NCI-H2196 treated with DMSO at 0.1 percent for 48 hours (cell line): ENCODE results near the gene TAB2.
A peak's percentile ranks its signal among the peaks of the same experiment; 100 is the strongest.
"Not testable (repeated sequence)": the region's sequence is repeated elsewhere in the genome, so short reads cannot be mapped to it uniquely, and the experiment has no call there.

Experiments used
- DNase-seq: peaks from one replicate; lab custom pipeline; 2025; ENCODE audit not compliant: unreplicated experiment; lab: John Stamatoyannopoulos, UW

The TAB2 gene

DNA sequence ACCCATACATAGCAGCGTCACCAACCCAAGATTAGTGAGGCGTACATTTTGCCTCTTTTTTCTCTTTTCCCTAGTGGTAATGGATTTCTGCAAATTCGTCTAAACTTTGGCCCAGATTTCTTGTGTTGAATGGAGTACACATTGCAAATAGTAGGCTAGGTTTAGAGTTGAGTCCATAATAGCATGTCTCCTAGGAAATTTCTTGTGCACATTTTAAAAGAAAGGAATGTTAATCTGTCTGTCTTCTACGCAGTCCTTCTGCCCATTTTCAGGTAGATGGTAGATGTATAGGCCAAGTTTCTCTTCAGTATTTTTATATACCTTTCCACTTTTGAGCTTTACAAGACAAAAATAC is 15.7 kb downstream of the TAB2 start:
- no peak for DNase-seq

DNA sequence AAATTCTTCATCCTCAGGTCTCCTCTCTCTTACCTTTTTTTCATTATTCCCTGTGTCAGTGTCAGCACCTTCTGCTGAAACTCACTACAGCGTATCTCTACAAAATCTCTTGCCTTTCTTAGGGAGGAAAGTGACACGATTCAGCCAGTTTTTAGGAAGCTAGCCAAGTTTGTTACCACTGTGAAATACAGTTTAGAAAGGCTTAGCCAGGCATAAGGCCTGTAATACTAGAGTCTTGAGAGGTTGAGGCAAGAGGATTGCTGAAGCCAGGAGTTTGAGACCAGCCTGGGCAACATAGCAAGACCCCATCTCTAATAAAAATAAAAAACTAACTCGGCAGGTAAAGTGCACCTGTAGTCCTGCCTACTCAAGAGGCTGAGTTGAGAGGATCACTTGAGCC is 16.7 kb downstream of the TAB2 start:
- no peak for DNase-seq

DNA sequence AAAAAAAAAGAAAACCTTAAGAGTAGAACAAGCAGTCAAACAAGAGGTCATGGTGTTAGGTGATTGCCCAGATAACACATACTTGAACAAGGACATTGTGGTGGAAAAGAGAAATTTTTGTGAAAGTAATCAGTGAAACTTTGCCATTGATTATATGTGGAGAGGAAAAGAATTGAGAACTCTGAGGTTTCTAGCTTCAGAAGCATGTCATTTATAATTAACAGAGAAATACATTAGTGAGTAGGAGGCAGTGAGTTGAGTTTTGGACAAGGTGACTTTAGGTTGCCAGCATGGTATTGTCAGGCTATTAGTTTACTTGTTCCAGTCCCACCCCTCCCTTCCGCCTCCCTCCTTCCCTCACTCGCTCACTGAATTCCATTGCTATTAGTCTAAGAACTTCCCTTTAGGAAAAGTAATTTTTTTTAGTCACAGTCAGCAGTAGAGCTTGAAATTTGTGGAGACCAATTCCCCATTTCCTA is 17.2 kb downstream of the TAB2 start:
- no peak for DNase-seq

DNA sequence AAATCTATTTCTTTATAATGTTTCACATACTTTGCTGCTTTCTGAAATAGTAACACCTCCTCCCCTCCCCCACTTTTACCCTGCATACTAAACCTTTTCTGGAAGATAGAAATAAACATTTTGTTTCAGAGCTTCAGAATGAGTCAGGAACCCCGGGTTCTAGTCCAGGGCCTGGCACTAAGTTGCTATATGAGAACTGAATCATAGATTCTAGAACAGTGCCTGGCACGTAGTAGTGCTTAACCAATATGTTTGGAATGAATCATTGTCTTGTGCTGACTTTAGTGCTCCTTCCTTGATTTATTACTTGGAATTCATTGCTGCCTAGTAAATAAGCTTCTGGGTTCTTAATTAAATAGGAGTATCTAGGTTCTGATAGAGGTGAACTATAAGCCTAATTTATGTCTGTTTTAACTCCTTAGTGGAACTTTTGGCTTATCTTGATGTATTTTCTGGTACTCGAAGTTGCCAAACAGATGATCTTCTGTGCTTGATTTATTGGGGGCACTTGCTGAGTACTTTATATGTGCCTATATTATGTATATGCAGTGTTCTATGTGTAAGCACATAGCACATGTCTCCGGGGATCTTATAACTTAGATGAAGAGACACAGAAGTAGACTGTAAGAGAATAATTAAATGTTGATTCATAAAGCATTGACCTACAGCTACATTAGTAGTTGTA is 18.6 kb downstream of the TAB2 start:
- no peak for DNase-seq

DNA sequence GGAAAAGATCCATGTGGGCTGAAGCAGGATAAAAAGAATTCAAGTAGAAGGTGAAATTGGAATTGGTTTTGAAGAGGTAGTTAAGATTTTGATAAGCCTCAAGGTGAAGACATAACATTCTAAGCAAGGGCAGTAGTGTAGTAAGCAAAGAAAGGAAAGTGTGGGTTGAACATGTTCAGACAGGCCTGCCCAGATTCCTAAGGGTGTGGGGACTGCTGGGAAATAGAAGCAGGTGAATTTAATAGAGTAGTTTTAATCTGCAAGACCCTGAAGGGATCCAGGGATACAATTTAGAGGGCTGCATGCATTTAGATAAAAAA is 19.1 kb downstream of the TAB2 start:
- DNase-seq: no peak

DNA sequence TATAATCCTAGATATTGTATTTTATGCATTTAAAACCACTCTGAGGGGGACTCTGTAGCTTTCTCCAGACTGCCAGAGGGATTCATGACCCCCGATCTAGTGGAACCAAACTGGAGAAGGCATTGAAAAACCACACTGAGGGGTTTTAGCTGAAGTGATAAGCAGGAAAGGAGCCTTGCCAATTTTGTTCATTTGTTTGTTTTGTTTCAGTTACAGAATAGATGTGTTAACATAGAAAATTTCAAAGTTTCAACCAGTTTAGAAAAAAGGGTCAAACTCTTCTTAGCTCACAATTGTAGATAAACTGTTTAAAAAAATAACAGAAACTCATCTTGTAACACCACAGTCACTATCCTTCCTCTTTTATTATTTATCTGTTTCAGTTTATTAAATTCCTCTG is 19.8 kb downstream of the TAB2 start:
- DNase-seq: no peak

DNA sequence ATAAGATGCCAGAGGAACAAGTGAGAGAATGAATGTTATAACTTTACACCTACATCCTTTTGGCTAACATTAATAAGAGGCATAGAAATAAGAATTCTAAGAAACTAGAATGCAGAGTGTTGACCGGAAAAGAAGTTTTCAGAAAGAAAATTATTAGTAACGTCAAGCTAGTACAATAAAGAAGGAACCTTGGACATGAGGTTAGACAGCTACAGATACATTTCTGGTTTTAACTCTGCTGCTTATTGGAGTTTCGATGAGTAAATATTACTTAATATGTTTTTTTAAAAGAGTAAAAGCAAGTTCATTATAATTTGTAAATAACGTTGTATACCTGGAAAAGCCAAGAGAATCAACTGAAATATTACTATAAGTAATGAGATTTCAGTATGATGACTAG is 22.7 kb downstream of the TAB2 start:
- no peak for DNase-seq

DNA sequence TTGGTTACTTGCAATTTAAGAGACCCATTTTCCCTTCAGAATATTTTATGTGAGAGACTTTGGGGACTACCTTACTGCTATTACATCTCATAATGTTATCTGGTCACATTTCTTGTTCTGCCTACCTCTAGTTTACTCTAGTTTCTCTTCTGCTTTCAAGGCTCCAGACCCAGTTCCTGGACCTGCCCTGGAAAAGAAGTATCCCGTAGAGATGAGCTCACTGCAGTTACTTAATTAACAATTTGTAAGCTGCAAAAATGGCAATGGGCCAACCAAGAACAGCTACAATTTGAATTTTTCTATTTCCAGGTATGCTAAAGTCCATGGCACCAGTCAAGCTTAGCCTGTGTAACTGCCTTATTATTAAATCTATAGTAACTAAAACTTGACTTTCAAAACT is 25.0 kb downstream of the TAB2 start:
- no peak for DNase-seq

DNA sequence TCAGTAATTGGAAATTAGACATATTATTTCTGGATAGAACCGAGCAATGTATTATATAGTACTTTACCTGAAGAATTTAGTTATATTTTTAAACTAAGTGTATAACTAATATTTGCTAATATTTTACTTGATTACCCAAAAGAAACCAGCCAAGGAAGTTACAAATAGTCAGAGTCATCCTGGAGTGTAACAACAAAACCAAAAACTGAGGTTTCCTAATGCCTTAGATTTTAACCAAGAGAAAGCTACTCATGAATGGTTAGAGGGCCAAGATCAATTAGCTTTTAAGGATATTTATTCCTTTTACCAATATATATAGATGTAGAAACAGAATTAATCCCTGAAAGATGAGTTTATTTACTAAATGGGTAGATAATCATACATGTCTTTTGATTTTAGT is 26.0 kb downstream of the TAB2 start:
- DNase-seq: no peak

DNA sequence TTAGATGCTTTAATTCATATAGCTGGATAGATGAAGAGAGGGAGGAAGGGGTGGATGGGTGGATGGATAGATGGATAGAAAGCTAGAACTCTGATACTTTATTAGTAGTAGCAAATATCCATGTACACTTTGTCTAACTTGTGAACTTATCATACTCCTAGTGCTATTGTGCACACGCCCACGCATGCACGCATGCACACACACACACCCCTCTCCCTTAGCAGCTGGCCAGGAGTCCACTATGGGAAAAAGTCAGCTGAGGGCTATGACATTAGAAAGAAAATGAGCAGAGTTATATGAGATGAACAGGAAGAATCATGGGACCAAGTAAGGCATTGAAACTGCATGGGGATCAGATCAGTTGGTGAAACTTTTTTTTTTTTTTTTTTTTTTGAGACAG is 28.6 kb downstream of the TAB2 start:
- DNase-seq: no peak

DNA sequence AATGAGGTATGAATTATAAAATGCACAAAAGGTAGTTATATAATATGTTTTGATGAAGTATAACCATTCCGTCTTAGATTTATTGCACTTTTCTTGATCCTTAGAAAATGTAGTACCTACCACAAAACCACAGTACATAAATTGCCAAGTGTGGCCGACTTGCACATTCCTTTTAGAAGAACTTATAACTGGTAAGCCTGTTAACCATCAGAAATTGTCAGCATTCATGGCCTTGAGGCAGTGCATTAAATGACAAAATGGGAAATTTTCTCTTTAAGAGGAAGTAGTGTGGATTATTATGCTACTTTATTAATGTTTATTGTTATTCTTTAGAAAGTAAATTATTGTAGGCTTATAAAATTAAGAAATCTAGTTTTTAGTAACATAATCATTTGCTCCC is 29.6 kb downstream of the TAB2 start:
- no peak for DNase-seq

DNA sequence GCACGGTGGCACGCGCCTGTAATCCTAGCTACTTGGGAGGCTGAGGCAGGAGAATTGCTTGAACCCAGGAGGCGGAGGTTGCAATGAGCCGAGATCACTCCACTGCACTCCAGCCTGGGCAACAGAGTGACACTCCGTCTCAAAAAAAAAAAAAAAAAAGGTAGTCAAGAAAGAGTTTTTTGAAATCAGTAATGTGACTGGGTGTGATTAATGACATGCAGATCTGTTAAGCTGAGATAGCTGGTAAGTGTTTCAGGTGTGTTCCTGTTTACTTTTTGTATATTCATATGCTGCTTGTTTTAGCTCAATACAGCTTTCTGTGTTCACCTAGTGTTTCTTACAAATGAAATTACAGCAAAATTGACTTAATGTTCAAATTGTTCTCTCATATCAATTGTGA is 31.8 kb downstream of the TAB2 start:
- DNase-seq: not testable (repeated sequence)

DNA sequence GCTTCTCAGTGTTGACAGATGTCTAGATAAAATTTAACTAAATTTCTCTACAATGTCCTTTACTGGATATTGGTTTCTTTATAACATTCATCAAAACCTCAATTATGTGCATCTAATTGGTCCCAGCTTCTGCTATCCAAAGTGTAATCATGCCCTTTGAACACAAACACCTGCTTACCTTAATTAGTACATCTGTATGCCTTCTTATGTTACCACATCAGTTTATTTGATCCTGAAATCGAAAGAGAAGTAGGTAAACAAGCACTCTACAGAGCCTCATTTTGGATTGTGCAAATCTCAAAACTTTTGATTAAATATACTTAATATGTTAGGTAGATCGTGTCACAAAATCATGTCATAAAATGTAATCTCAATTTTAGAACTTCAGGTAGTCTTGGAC is 36.5 kb downstream of the TAB2 start:
- DNase-seq: peak; percentile 13

DNA sequence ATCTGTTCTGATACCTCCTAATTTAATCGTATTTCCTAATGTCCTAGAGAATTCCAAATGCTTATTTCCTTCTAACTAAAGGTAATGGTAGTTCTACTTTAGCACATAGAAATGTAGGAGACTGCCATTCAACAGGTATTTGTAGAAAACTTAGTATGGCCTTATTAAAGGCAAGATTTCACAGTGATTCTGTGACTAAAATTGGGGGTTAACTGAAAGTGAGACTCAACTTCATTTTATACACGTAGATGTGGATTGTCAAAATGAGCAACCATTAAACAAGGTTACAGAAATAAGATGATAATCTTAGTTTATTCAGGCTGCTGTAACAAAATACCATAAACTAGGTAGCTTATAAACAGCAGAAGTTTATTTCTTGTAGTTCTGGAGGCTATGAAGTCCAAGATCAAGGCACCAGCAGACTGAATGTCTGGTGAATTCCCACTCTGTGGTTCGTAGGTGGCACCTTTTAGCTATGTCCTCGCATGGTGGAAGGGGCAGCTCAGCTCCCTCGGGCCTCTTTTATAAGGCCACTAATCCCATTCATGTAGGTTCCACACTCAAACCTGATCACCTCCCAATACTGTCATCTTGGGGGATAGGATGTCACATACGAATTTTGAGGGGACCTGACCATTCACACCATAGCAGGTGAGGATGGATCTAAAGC is 38.7 kb downstream of the TAB2 start:
- no peak for DNase-seq

DNA sequence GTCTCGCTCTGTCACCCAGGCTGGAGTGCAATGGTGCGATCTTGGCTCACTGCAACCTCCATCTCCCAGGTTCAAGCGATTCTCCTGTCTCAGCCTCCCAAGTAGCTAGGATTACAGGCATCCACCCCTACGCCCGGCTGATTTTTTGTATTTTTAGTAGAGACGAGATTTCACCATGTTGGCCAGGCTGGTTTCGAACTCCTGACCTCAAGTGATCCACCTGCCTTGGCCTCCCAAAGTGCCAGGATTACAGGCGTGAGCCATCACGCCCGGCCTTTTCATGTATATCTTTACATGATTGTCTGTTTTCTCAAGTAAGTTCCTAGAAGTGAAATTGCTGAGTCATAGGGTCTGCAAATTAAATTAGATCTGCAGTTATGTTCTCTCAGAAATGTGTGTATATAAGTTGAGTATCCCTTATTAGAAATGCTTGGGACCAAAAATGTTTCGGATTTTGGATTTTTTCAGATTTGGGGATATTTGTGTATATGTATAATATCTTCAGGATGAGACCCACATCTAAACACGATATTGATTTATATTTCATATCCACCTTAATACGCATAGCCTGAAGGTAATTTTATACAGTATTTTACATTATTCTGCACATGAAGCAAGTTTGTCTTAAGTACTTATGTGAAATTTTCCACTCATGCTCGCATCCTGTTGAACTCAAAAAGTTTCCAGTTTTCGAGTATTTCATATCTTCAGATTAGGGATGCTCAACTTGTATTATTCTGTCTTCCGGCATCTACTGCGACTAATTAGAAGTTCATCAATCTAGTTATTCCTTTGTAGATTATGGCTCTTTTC is 40.4 kb downstream of the TAB2 start:
- DNase-seq: no peak

DNA sequence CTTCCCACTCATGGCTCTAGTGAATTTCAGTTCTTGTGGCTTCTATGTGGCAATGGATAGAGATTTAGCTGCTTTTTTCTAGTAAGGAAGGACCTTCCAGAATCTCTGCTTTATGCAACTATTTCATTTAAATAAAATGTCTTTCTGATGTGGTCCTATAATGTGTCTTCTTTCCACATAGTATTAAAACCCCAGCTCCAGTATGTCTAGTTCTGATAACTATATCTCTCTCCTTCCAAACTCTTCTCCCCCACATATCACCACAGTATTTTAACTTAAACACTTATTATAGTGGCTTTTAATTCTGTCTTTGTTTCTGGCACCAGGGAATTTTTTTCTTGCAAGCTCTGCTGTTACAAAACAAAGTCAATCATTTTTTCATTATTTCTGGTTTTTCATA is 41.9 kb downstream of the TAB2 start:
- no peak for DNase-seq

DNA sequence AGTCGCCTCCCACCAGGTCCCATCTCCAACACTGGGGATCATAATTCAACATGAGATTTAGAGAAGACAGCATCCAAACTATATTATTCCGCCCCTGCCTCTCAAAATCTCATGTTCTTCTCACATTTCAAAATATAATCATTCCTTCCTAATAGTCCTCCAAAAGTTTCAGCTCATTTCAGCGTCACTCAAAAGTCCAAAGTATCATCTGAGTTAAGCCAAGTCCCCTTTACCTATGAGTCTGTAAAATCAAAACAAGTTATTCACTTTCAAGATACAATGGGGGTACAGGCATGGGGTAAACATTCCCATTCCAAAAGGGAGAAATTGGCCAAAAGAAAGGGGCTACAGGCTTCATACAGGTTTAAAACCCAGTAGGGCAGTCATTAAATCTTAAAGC is 43.0 kb downstream of the TAB2 start:
- no peak for DNase-seq

DNA sequence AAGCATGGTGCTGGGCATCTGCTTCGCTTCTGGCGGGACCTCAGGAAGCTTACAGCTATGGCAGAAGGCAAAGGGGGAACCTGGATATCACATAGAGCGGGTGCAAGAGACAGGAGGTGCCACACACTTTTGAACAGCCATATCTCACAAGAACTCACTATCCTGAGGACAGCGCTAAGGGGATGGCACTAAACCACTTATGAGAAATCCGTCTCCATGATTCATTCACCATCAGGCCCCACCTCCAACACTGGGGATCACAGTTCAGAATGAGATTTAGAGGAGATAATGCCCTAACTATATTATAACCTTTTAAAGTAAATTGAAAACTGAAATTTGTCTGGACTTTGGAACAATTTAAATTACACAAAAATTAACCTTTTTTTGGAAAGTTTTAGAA is 44.8 kb downstream of the TAB2 start:
- no peak for DNase-seq

DNA sequence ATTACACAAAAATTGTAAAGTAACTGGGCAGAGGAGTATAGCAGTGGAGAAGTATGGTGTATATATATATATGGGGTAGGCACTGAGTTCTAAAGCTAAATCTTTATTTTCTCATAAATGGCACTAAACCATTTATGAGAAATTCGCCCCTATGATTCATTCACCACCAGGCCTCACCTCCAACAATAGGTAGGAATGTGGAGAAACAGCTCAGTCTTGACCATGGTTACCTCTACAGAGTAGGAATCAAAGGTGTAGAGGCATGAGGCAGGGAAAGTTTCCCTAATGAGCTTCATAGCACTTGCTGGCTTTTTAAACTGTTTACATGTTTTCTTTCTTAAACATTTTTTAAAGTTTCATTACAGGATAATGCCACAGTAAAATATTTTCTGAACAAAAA is 45.6 kb downstream of the TAB2 start:
- no peak for DNase-seq

DNA sequence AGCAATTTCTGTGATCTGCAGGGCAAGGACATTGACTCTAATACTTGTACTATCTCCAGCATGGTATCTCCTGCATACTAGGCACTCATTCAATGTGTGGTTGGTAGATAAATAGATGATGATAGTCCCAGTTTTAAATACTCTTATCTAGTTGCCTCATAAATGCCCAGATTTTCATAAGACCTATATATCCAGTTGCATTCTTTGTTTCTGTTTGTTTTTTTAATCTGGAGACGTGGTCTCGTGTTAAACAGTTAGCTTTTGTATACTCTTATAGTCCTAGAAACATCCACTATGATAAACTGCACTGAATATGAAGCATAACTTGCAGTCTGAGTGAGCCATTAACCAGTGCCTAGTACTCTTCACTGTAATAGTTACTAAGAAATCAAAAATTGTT is 47.0 kb downstream of the TAB2 start:
- no peak for DNase-seq

DNA sequence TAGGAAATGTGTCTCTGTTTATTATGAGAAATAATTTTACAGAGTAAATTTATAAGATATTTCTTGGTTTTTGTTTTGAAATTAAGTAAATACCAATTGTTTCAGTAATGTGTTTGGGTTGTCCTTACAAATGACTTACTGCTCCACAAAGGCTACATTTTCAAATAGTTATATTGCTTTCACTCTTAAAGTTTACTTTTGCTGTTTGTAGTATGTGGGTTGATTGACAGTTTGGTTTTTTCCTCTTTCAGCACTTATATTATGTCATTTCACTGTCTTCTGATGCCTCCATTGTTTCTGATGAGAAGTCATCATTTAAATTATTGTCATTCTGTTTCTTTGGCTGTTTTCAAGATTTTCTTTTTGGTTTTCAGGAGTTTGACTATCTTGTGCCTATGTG is 47.7 kb downstream of the TAB2 start:
- no peak for DNase-seq

DNA sequence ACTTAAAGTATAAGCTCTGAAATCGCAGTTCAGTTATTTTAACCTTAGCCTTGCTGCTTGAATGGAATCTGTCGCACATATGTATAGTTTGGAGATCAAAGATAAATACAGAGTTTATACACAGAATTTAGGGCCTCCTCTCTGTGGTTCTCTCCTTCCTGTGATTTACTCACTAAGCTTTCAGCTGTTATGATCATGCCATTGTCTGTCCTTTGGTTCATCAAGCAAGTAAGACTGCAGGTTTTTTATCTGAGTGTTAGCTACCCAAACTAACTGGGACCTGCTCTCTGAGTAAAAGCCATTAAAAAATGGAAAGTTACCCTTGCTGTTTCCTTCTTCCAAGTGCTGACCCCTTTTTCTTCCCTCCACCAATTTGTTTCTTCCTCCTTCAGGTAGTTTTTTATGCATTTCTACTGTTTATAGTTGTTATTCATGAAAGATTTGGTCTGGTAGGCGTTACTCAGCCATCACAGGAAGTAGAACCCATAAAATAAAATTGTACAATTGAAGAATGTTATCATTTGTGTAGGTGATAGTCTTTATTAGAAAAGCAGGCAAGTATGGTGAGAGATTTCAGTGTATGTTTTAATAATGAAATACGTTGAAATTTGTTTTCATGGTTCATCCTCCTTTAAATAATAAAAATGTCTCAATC is 48.9 kb downstream of the TAB2 start:
- no peak for DNase-seq
